Neural cell (in vitro differentiated cells): ENCODE measurements around the gene TMEM131L. TPM values are rescaled to one million over a fixed set of nuclear protein-coding genes. Genes with fewer than 3 reads are reported as not detected.

Experiments used
- H2AFZ ChIP-seq: fragments of 200-600, 300-800 bp; sonication (generic), shearing (Covaris generic); 2 replicates; pipeline ENCODE4 v1.6.0; 2014; ENCODE audit warnings: low read depth, mild to moderate bottlenecking, antibody characterized with exemption, low read length, moderate library complexity
- H3F3A ChIP-seq: fragments of 200-600 bp; shearing (Covaris generic); 2 replicates; pipeline ENCODE4 v1.6.1; 2016; ENCODE audit warnings: mild to moderate bottlenecking, moderate library complexity, mixed read lengths, antibody characterized with exemption, low read length; ENCODE audit not compliant: insufficient read depth, poor library complexity, severe bottlenecking
- H3K27ac ChIP-seq: fragments of 200-600, 300-800 bp; sonication (generic), shearing (Covaris generic); 2 replicates; pipeline ENCODE4 v1.5.1; 2014; ENCODE audit warnings: mild to moderate bottlenecking, low read length, moderate library complexity
- H3K27me3 ChIP-seq: fragments of 300-800, 200-600 bp; sonication (generic), shearing (Covaris generic); 2 replicates; pipeline ENCODE4 v1.6.0; 2014; ENCODE audit warnings: mild to moderate bottlenecking, low read depth, low read length, moderate library complexity; ENCODE audit not compliant: insufficient read depth
- H3K36me3 ChIP-seq: fragments of 300-800, 200-600 bp; sonication (generic), shearing (Covaris generic); 2 replicates; pipeline ENCODE4 v1.5.1; 2014; ENCODE audit warnings: mild to moderate bottlenecking, antibody characterized with exemption, low read length, moderate library complexity; ENCODE audit not compliant: insufficient read depth
- H3K4me2 ChIP-seq: fragments of 300-800, 200-600 bp; sonication (generic), shearing (Covaris generic); 2 replicates; pipeline ENCODE4 v1.6.0; 2014; ENCODE audit warnings: mild to moderate bottlenecking, low read length
- H3K4me3 ChIP-seq: fragments of 300-800, 200-600 bp; sonication (generic), shearing (Covaris generic); 2 replicates; pipeline ENCODE4 v1.5.1; 2014; ENCODE audit warnings: mild to moderate bottlenecking, low read length, moderate library complexity
- H3K79me2 ChIP-seq: fragments of 200-600 bp; shearing (Covaris generic); replicated peaks from 2 replicates; pipeline ENCODE4 v1.6.0; 2014; ENCODE audit warnings: mild to moderate bottlenecking, low read length, moderate library complexity; ENCODE audit not compliant: insufficient read depth
- H3K9ac ChIP-seq: fragments of 300-800, 200-600 bp; sonication (generic), shearing (Covaris generic); 2 replicates; pipeline ENCODE4 v1.6.1; 2016; ENCODE audit warnings: mild to moderate bottlenecking, low read length, mixed read lengths
- H3K9me2 ChIP-seq: fragments of 200-600 bp; shearing (Covaris generic); 2 replicates; pipeline ENCODE4 v1.6.1; 2016; ENCODE audit warnings: mild to moderate bottlenecking, low read length, mixed read lengths; ENCODE audit not compliant: insufficient read depth
- H3K9me3 ChIP-seq: fragments of 200-600, 300-800 bp; sonication (generic), shearing (Covaris generic); 2 replicates; pipeline ENCODE4 v1.6.1; 2016; ENCODE audit warnings: mild to moderate bottlenecking, mixed run types, low read length, moderate library complexity, mixed read lengths
- H4K20me1 ChIP-seq: fragments of 200-600 bp; shearing (Covaris generic); 2 replicates; pipeline ENCODE4 v1.6.1; 2016; ENCODE audit warnings: mild to moderate bottlenecking, mixed run types; ENCODE audit not compliant: insufficient read depth
- EP300 ChIP-seq: fragments of 450-650 bp; conservative IDR thresholded peaks from 2 replicates; pipeline ENCODE4 v1.6.1; 2014; ENCODE audit warnings: antibody characterized with exemption, mild to moderate bottlenecking, moderate library complexity; ENCODE audit not compliant: poor library complexity, severe bottlenecking
- EZH2 ChIP-seq: fragments of 200-600, 300-800 bp; shearing (Covaris generic), sonication (generic); IDR thresholded peaks from 2 replicates; pipeline ENCODE4 v1.6.1; 2014; ENCODE audit warnings: antibody characterized with exemption, low read length, borderline replicate concordance, mild to moderate bottlenecking; ENCODE audit not compliant: insufficient read depth, poor library complexity, severe bottlenecking
- MXI1 ChIP-seq: fragments of 450-650 bp; conservative IDR thresholded peaks from 2 replicates; pipeline ENCODE4 v1.6.1; 2014; ENCODE audit warnings: antibody characterized with exemption, mild to moderate bottlenecking; ENCODE audit not compliant: poor library complexity, severe bottlenecking
- POLR2AphosphoS5 ChIP-seq: IDR thresholded peaks from 2 replicates; pipeline ENCODE4 v1.6.1; 2012
- RAD21 ChIP-seq: fragments of 450-650 bp; conservative IDR thresholded peaks from 2 replicates; pipeline ENCODE4 v1.6.1; 2014; ENCODE audit warnings: antibody characterized with exemption, mild to moderate bottlenecking, moderate library complexity
- REST ChIP-seq: IDR thresholded peaks from 2 replicates; pipeline ENCODE4 v1.6.1; 2012; ENCODE audit warnings: borderline replicate concordance
- SMC3 ChIP-seq: fragments of 450-650 bp; conservative IDR thresholded peaks from 2 replicates; pipeline ENCODE4 v1.6.1; 2014; ENCODE audit warnings: antibody characterized with exemption, mild to moderate bottlenecking, moderate library complexity; ENCODE audit not compliant: poor library complexity
- TAF1 ChIP-seq: IDR thresholded peaks from 2 replicates; pipeline ENCODE4 v1.6.1; 2012; ENCODE audit warnings: low read depth
- polyA plus RNA-seq: library from polyadenylated mRNA; depleted of rRNA; stranded (reverse); fragments of >200 nt; gene quantifications from 2 replicates; pipeline ENCODE4 v1.2.3, GENCODE V29; 2014
- TF ChIP-seq, protein P1 (sequence below): fragments of 450-650 bp; IDR thresholded peaks from 2 replicates; pipeline ENCODE4 v1.5.1; 2014; ENCODE audit warnings: antibody characterized with exemption, mild to moderate bottlenecking, moderate library complexity; ENCODE audit not compliant: poor library complexity, severe bottlenecking

The TMEM131L gene
- polyA plus RNA-seq, 1 donor from 2014 or later, result 11.1 TPM

DNA sequence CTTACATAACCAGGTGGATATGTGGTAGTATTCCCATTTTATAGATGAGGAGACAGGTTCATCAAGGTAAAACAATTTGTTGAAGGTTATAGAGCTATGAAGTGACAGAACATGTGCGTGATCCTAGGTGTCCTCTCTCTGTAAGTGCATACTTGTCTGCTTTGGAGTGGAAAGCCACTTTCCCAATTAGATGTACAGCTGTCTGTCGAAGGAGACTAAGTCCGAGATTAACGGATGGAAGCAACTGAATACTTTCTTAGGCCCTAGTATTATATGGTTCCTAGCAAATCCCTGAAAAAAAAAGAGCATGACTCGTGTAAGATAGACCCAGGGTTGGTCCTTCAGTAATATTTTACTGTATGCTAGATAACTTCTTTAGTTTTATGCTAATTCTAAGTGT lies 19.7 kb downstream of the TMEM131L start:
- Histone ChIP-seq H3K9ac (no peak overlapping the region), H4K20me1 (no peaks in the 10 kb centered on the region), H3K27ac (no peak overlapping the region), H3K4me3 (no peak overlapping the region), H2AFZ (no peak overlapping the region), H3K4me2 (no peak overlapping the region), H3K36me3 (no peaks in the 10 kb centered on the region), H3K9me3 (no peaks in the 10 kb centered on the region), H3F3A (no peaks in the 10 kb centered on the region), H3K27me3 (no peaks in the 10 kb centered on the region), H3K79me2 (peaks cover 39% of the 10 kb centered on the region), H3K9me2 (no peaks in the 10 kb centered on the region)
- no peak for TF ChIP-seq MXI1
- no peak for TF ChIP-seq TAF1
- no peak for TF ChIP-seq EP300
- TF ChIP-seq REST, result no peak
- TF ChIP-seq POLR2AphosphoS5, result no peak
- TF ChIP-seq EZH2, result no peak
- no peak for TF ChIP-seq RAD21
- TF ChIP-seq SMC3, result no peak
- TF ChIP-seq, protein P1, sequence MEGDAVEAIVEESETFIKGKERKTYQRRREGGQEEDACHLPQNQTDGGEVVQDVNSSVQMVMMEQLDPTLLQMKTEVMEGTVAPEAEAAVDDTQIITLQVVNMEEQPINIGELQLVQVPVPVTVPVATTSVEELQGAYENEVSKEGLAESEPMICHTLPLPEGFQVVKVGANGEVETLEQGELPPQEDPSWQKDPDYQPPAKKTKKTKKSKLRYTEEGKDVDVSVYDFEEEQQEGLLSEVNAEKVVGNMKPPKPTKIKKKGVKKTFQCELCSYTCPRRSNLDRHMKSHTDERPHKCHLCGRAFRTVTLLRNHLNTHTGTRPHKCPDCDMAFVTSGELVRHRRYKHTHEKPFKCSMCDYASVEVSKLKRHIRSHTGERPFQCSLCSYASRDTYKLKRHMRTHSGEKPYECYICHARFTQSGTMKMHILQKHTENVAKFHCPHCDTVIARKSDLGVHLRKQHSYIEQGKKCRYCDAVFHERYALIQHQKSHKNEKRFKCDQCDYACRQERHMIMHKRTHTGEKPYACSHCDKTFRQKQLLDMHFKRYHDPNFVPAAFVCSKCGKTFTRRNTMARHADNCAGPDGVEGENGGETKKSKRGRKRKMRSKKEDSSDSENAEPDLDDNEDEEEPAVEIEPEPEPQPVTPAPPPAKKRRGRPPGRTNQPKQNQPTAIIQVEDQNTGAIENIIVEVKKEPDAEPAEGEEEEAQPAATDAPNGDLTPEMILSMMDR, result no peak

- no peaks in the 10 kb centered on the region for H3K27me3 ChIP-seq
- no peaks in the 10 kb centered on the region for H3K36me3 ChIP-seq
- H2AFZ ChIP-seq, result no peak overlapping the region
- H3K27ac ChIP-seq, result no peak overlapping the region
- no peak for TF ChIP-seq TAF1
- TF ChIP-seq MXI1, result no peak
- TF ChIP-seq EZH2, result no peak
- no peak for TF ChIP-seq POLR2AphosphoS5
- no peak for TF ChIP-seq REST
- TF ChIP-seq RAD21, result no peak
- TF ChIP-seq, protein P1, result no peak
- no peak for TF ChIP-seq SMC3
- TF ChIP-seq EP300, result no peak
- no peak overlapping the region for H3K4me3 ChIP-seq
- H3K79me2 ChIP-seq, result peaks cover 45% of the 10 kb centered on the region
- H4K20me1 ChIP-seq, result no peaks in the 10 kb centered on the region
- H3K9me3 ChIP-seq, result no peaks in the 10 kb centered on the region
- H3K4me2 ChIP-seq, result no peak overlapping the region
- no peaks in the 10 kb centered on the region for H3K9me2 ChIP-seq
- H3K9ac ChIP-seq, result no peak overlapping the region
- no peaks in the 10 kb centered on the region for H3F3A ChIP-seq
Observed at GRCh38 chr4:153486281-153487151, 20.4 kb downstream of the TMEM131L start.
